KMS-11 (cell line): ENCODE measurements around the gene RAI14.

ENCODE experiments used
- H2AFZ ChIP-seq: fragments of 200-600 bp; sonication (generic); 2 replicates; pipeline ENCODE4 v1.6.1; 2016; ENCODE audit warnings: antibody characterized with exemption, mixed run types, low read depth
- H3K27ac ChIP-seq: fragments of 200-600 bp; sonication (generic); 2 replicates; pipeline ENCODE4 v1.6.1; 2016; ENCODE audit warnings: mild to moderate bottlenecking, mixed run types
- H3K27me3 ChIP-seq: fragments of 200-600 bp; sonication (generic); 2 replicates; pipeline ENCODE4 v1.6.1; 2017; ENCODE audit warnings: mild to moderate bottlenecking, low read depth, mixed run types, moderate library complexity; ENCODE audit not compliant: insufficient read depth
- H3K36me3 ChIP-seq: fragments of 200-600 bp; sonication (generic); 2 replicates; pipeline ENCODE4 v1.6.1; 2017; ENCODE audit warnings: mild to moderate bottlenecking, mixed run types; ENCODE audit not compliant: insufficient read depth
- H3K4me1 ChIP-seq: fragments of 200-600 bp; sonication (generic); 2 replicates; pipeline ENCODE4 v1.6.1; 2016; ENCODE audit warnings: mild to moderate bottlenecking, low read depth, mixed run types; ENCODE audit not compliant: poor library complexity, severe bottlenecking
- H3K4me2 ChIP-seq: fragments of 200-600 bp; sonication (generic); 2 replicates; pipeline ENCODE4 v1.7.0; 2016; ENCODE audit warnings: mild to moderate bottlenecking, mixed run types
- H3K4me3 ChIP-seq: fragments of 200-600 bp; sonication (generic); IDR thresholded peaks from 2 replicates; pipeline ENCODE4 v1.6.1; 2017; ENCODE audit warnings: low read depth, low read length, mixed read lengths; ENCODE audit not compliant: insufficient read depth
- H3K79me2 ChIP-seq: fragments of 200-600 bp; sonication (generic); 2 replicates; pipeline ENCODE4 v1.6.1; 2016; ENCODE audit warnings: low read depth, mixed run types; ENCODE audit not compliant: insufficient read depth
- H3K9ac ChIP-seq: fragments of 200-600 bp; sonication (generic); 2 replicates; pipeline ENCODE4 v1.6.1; 2016; ENCODE audit warnings: mild to moderate bottlenecking, mixed run types
- H4K20me1 ChIP-seq: fragments of 200-600 bp; sonication (generic); 2 replicates; pipeline ENCODE4 v1.6.1; 2016; ENCODE audit warnings: mild to moderate bottlenecking, mixed run types; ENCODE audit not compliant: insufficient read depth
- TF ChIP-seq, protein P1 (sequence below): fragments of 200-600 bp; sonication (generic); conservative IDR thresholded peaks from 2 replicates; pipeline ENCODE4 v1.6.1; 2017; ENCODE audit warnings: low read depth, mild to moderate bottlenecking, antibody characterized with exemption, low read length, moderate library complexity, mixed read lengths

RAI14 gene

DNA sequence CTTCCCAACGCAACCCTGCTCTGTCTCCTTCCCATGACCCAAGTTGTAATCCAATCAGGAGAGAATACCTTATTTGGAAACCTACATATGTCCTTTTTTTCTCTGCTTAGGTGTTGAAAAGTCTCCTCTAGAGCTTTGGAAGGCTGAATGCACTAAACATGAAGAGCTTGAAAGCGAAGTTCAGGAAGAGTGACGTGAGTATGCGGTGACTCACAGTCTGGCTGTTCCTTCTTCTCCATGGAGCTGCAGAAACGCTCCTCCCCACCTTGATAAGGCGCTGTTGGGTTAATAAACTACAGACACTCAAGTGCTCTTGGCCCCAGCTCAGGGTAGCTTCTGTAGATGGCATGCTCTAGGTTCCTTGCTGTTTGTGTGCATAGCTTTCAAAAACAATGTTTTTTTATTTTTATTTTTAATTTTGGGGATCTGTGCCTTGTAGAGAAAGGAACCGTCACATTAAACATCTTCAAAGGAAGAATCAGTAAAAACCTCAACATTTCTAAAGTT is 30.7 kb downstream of the RAI14 start:
- Histone ChIP-seq H3K36me3 (no peaks in the 10 kb centered on the region), H3K4me1 (no peaks in the 10 kb centered on the region), H2AFZ (no peak overlapping the region), H3K79me2 (no peaks in the 10 kb centered on the region), H3K4me3 (no peak overlapping the region), H4K20me1 (no peaks in the 10 kb centered on the region), H3K27me3 (no peaks in the 10 kb centered on the region), H3K9ac (no peak overlapping the region), H3K4me2 (no peak overlapping the region), H3K27ac (no peak overlapping the region)
- TF ChIP-seq, protein P1, sequence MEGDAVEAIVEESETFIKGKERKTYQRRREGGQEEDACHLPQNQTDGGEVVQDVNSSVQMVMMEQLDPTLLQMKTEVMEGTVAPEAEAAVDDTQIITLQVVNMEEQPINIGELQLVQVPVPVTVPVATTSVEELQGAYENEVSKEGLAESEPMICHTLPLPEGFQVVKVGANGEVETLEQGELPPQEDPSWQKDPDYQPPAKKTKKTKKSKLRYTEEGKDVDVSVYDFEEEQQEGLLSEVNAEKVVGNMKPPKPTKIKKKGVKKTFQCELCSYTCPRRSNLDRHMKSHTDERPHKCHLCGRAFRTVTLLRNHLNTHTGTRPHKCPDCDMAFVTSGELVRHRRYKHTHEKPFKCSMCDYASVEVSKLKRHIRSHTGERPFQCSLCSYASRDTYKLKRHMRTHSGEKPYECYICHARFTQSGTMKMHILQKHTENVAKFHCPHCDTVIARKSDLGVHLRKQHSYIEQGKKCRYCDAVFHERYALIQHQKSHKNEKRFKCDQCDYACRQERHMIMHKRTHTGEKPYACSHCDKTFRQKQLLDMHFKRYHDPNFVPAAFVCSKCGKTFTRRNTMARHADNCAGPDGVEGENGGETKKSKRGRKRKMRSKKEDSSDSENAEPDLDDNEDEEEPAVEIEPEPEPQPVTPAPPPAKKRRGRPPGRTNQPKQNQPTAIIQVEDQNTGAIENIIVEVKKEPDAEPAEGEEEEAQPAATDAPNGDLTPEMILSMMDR = no peak

DNA sequence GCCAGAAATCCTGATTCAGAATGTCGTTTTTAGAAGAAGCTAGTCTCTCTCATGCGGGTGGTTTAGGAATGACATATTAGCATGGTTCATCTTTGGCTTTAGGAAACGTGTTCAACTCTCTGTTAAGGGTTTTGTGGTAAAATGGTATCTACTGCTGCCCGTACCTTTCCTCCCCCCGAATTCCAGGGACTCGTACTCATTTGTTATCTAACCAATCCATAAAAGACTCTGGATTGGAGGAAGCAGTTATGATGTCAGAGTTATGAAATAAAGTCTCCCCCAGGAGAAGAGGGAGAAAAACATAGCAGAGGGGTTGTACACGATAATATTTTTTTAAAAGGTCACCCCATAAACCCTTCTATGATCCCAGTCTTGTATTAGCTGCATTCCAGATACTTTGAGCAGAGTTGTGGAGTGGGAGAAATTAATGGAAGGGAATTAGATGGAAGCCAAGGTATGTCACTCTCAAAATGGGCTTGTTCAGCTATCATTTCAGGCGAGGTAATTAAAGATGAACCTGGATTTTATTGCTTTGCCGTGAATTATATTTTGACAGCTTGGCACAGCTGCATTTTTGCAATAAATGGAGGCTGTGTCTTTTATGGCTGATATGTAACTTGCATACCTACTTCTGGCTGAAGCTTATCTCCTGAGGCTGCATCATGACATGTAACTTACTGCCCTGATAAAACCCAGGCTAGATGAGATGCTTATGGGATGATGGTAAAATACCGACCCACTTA is 31.3 kb downstream of the RAI14 start:
- Histone ChIP-seq H3K4me1 (no peaks in the 10 kb centered on the region), H3K79me2 (no peaks in the 10 kb centered on the region), H3K36me3 (no peaks in the 10 kb centered on the region), H3K27me3 (no peaks in the 10 kb centered on the region), H3K4me3 (no peak overlapping the region), H3K27ac (no peak overlapping the region), H3K4me2 (no peak overlapping the region), H4K20me1 (no peaks in the 10 kb centered on the region), H3K9ac (no peak overlapping the region), H2AFZ (no peak overlapping the region)
- TF ChIP-seq, protein P1 = no peak

DNA sequence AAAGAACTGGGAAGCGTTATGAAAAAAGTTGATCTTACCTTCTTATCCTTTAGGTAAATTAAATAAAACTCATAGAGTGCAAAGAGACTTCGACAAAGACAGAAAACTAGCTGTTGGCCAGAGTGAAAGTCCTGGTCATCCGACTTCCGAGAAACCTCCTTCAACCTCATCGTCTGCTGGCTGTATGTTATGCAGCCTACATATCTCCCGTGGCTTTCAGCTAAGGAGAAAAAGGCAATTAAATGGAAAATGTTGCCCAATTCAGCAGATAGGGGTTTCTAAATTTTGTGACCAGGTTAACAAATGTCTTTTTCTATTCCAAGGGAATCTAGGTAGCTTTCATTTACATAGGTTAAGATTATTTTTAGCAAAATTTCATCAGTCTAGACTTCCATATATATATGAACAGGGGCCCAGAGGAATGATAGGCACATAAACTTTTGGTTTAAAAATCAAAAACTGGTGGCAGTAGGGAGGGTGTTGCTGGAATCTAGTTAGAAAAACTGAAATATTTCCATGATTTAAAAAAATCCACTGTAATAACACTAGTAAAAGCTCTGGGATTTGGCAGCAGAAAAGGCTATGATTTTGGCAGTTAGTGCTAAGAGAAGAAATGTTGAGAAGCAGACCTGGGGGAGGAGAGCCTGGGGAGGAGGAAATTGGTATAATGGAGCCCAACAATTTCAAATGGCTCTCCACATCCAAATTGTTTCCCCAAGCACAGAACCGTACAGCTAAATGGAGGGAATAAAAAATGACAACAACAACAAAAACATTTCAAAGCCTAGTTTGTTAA is 32.1 kb downstream of the RAI14 start:
- no peaks in the 10 kb centered on the region for H3K4me1 ChIP-seq
- H3K4me2 ChIP-seq = no peak overlapping the region
- H3K9ac ChIP-seq = no peak overlapping the region
- TF ChIP-seq, protein P1 = no peak
- no peak overlapping the region for H3K4me3 ChIP-seq
- no peaks in the 10 kb centered on the region for H4K20me1 ChIP-seq
- no peaks in the 10 kb centered on the region for H3K36me3 ChIP-seq
- H3K27ac ChIP-seq = no peak overlapping the region
- no peak overlapping the region for H2AFZ ChIP-seq
- H3K27me3 ChIP-seq = no peaks in the 10 kb centered on the region
- no peaks in the 10 kb centered on the region for H3K79me2 ChIP-seq

DNA sequence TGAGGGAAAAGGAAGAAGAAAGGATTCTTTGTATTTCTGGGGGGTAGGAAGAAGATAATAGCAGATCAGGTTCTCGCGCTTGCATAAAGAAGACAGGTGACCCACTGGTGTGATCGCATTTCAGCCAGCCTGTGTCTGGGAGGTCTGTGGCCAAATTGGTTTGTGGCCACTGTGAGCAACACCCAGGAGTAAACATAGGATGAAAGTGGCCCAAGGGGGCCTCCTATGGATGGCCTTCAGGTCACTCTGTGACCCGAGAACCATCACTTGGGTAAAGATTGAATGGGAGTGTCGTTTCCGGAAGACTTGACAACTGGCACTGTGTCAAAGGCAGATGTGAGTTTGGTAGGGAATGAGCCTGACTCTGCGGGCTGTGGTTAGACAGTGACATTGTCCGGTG is 34.2 kb downstream of the RAI14 start:
- no peaks in the 10 kb centered on the region for H3K36me3 ChIP-seq

More for the DNA sequence above, 34.2 kb downstream of the RAI14 start:
- Histone ChIP-seq H2AFZ (no peak overlapping the region), H3K79me2 (no peaks in the 10 kb centered on the region), H3K27me3 (no peaks in the 10 kb centered on the region), H3K4me1 (no peaks in the 10 kb centered on the region), H3K9ac (no peak overlapping the region), H3K4me3 (no peak overlapping the region), H3K4me2 (no peak overlapping the region), H4K20me1 (no peaks in the 10 kb centered on the region), H3K27ac (no peak overlapping the region)
- TF ChIP-seq, protein P1 = no peak
